ENCODE results near the gene KANSL3.

GRCh38 chr2:96642564-96643360 lies 4.7 kb upstream of the KANSL3 start, which contains the start of gene FER1L5:
- TF ChIP-seq, protein P1, sequence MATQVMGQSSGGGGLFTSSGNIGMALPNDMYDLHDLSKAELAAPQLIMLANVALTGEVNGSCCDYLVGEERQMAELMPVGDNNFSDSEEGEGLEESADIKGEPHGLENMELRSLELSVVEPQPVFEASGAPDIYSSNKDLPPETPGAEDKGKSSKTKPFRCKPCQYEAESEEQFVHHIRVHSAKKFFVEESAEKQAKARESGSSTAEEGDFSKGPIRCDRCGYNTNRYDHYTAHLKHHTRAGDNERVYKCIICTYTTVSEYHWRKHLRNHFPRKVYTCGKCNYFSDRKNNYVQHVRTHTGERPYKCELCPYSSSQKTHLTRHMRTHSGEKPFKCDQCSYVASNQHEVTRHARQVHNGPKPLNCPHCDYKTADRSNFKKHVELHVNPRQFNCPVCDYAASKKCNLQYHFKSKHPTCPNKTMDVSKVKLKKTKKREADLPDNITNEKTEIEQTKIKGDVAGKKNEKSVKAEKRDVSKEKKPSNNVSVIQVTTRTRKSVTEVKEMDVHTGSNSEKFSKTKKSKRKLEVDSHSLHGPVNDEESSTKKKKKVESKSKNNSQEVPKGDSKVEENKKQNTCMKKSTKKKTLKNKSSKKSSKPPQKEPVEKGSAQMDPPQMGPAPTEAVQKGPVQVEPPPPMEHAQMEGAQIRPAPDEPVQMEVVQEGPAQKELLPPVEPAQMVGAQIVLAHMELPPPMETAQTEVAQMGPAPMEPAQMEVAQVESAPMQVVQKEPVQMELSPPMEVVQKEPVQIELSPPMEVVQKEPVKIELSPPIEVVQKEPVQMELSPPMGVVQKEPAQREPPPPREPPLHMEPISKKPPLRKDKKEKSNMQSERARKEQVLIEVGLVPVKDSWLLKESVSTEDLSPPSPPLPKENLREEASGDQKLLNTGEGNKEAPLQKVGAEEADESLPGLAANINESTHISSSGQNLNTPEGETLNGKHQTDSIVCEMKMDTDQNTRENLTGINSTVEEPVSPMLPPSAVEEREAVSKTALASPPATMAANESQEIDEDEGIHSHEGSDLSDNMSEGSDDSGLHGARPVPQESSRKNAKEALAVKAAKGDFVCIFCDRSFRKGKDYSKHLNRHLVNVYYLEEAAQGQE (IDR thresholded peaks at IDR 0.05; ENCODE audit: low read depth), result no peak
- TF ChIP-seq, protein P2, sequence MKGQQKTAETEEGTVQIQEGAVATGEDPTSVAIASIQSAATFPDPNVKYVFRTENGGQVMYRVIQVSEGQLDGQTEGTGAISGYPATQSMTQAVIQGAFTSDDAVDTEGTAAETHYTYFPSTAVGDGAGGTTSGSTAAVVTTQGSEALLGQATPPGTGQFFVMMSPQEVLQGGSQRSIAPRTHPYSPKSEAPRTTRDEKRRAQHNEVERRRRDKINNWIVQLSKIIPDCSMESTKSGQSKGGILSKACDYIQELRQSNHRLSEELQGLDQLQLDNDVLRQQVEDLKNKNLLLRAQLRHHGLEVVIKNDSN (IDR thresholded peaks at IDR 0.05), result no peak
- TF ChIP-seq TAF1 (IDR thresholded peaks at IDR 0.05; ENCODE audit: low read depth) (no peak), RAD21 (IDR thresholded peaks at IDR 0.05; ENCODE audit: low read depth) (no peak), NFIC (IDR thresholded peaks at IDR 0.05) (no peak), YY1 (IDR thresholded peaks at IDR 0.05; ENCODE audit: low read depth) (no peak), EP300 (IDR thresholded peaks at IDR 0.05; ENCODE audit: borderline replicate concordance) (no peak), CREB1 (IDR thresholded peaks at IDR 0.05; ENCODE audit: low read depth) (no peak), EGR1 (IDR thresholded peaks at IDR 0.05) (no peak), CEBPB (IDR thresholded peaks at IDR 0.05) (no peak), TEAD4 (IDR thresholded peaks at IDR 0.05) (no peak)
